ENCODE measurements around the gene PIGV. TPM values are rescaled to one million over a fixed set of nuclear protein-coding genes. Genes with fewer than 3 reads are reported as not detected.
"Not testable (repeated sequence)": the region's sequence is repeated elsewhere in the genome, so short reads cannot be mapped to it uniquely, and the experiment has no call there.

The PIGV gene
- total and polyA plus RNA-seq, 8 donors, result 0.87 to 30.8 (median 7.0) TPM; not detected in 1

- intact Hi-C loops (cut with DNase I; ENCODE audit: low total_unique reads), result loop anchor here (5.0 kb wide), 1 partner anchor 192 kb away; no protein-coding TSS in a partner anchor
- Histone ChIP-seq H3K27ac (no peak overlapping the region), H3K27me3 (no peaks in the 10 kb centered on the region), H3K4me3 (no peak overlapping the region), H3K36me3 (peaks cover 15 to 68% (median 54%) of the 10 kb centered on the region in 4 donors), H3K9me3 (no peaks in the 10 kb centered on the region), H3K4me1 (peaks cover 0 to 32% (median 11%) of the 10 kb centered on the region in 4 donors)
- 82 to 90% (median 86%) methylated on average over 5 of the region's 5 CpGs for WGBS, 5 donors
- TF ChIP-seq POLR2A (IDR thresholded peaks at IDR 0.05), result no peak
- no peak for DNase-seq
These were observed 6.6 kb downstream of the PIGV start for GRCh38 chr1:26794391-26794790.

DNA sequence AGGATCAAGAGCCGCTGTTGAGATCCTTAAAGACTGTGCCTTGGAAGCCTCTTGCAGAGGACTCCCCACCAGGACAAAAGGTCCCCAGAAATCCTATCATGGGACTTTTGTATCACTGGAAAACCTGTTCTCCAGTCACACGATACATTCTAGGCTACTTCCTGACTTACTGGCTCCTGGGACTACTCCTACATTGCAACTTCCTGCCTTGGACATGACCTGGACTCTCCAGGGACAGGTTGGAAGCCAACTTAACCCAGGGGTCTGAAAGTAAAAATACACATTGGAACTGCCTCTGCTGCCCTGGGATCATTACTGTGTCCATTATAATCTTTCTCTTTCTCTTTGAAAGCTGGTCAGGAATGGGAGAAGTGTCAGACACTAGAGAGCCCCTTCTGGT, 9.9 kb downstream of the PIGV start:
- Histone ChIP-seq H3K9me3 (no peaks in the 10 kb centered on the region), H3K36me3 (peaks cover 14 to 53% (median 43%) of the 10 kb centered on the region in 4 donors), H3K27me3 (no peaks in the 10 kb centered on the region), H3K27ac (peak overlapping the region in 1 of 5 donors; percentile 8), H3K4me1 (peaks cover 12 to 28% (median 21%) of the 10 kb centered on the region in 4 donors), H3K4me3 (no peak overlapping the region)
- 82 to 95% (median 85%) methylated on average over 2 of the region's 2 CpGs for WGBS, 5 donors
- TF ChIP-seq EP300 (IDR thresholded peaks at IDR 0.05), result no peak
- TF ChIP-seq POLR2A (IDR thresholded peaks at IDR 0.05), result no peak
- TF ChIP-seq POLR2AphosphoS5 (IDR thresholded peaks at IDR 0.05), result no peak
- TF ChIP-seq, protein P1, sequence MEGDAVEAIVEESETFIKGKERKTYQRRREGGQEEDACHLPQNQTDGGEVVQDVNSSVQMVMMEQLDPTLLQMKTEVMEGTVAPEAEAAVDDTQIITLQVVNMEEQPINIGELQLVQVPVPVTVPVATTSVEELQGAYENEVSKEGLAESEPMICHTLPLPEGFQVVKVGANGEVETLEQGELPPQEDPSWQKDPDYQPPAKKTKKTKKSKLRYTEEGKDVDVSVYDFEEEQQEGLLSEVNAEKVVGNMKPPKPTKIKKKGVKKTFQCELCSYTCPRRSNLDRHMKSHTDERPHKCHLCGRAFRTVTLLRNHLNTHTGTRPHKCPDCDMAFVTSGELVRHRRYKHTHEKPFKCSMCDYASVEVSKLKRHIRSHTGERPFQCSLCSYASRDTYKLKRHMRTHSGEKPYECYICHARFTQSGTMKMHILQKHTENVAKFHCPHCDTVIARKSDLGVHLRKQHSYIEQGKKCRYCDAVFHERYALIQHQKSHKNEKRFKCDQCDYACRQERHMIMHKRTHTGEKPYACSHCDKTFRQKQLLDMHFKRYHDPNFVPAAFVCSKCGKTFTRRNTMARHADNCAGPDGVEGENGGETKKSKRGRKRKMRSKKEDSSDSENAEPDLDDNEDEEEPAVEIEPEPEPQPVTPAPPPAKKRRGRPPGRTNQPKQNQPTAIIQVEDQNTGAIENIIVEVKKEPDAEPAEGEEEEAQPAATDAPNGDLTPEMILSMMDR (IDR thresholded peaks at IDR 0.05), result no peak
- intact Hi-C loops (cut with DNase I; ENCODE audit: low total_unique reads), result no loop called here
- DNase-seq, result no peak

DNA sequence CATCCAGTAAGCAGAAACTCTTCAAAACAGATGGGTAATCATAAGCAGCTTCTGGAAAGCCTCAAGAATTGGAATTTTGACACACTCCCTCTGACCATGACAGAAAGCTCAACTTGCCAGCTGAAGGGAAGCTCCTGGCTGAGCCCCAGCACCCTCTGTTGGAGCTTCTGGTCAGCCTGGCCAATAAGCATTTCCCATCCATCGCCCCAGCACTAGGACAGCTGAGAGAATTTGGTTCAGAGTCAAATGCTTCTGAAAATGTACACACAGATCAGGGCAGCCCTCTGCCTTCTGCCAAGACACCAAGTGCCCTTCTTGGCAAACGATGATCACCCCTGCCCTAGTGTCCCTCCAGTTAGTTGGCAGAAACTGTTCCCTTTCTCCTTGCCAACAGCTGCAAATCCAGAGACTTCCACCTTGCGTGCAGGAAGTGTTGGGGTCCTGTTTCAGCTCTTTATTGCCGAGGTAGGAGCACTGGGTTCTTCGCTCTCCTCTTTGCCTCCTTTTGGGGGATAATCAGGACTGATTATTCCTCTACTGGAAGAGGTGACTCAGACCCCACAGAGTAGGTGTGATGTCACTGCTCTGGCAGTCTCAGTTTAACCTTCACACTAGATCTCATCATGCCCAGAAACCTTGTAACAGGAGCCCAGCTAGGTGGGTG, 11.9 kb downstream of the PIGV start:
- peak in 1 of 2 donors; percentile 70 for DNase-seq
- intact Hi-C loops (cut with DNase I; ENCODE audit: low total_unique reads), result no loop called here
- WGBS, 5 donors, result 36 to 51% (median 45%) methylated on average over 5 of the region's 5 CpGs

DNA sequence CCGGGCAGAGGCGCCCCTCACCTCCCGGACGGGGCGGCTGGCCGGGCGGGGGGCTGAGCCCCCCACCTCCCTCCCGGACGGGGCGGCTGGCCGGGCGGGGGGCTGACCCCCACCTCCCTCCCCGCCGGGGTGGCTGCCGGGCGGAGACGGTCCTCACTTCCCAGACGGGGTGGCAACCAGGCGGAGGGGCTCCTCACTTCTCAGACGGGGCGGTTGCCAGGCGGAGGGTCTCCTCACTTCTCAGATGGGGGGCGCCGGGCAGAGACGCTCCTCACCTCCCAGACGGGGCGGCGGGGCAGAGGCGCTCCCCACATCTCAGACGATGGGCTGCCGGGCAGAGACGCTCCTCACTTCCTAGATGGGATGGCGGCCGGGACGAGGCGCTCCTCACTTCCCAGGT, 16.2 kb downstream of the PIGV start:
- H3K9me3 ChIP-seq; H3K27me3 ChIP-seq; H3K27ac ChIP-seq; H3K36me3 ChIP-seq; DNase-seq; H3K4me3 ChIP-seq; intact Hi-C loops (cut with DNase I; ENCODE audit: low total_unique reads): not testable (repeated sequence)
- WGBS, 5 donors, result 96 to 98% (median 97%) methylated on average over 6 to 29 of the region's 36 CpGs
- peaks cover 12 to 25% (median 19%) of the 10 kb centered on the region in 4 donors for H3K4me1 ChIP-seq

More for the DNA sequence above, 11.9 kb downstream of the PIGV start:
- Histone ChIP-seq H3K36me3 (peaks cover 6 to 33% (median 24%) of the 10 kb centered on the region in 4 donors), H3K27me3 (no peaks in the 10 kb centered on the region), H3K27ac (peak overlapping the region; percentile 34 to 83 (median 75)), H3K4me1 (peaks cover 12 to 28% (median 21%) of the 10 kb centered on the region in 4 donors), H3K9me3 (no peaks in the 10 kb centered on the region), H3K4me3 (no peak overlapping the region)
- TF ChIP-seq POLR2AphosphoS5 (IDR thresholded peaks at IDR 0.05), result peak; percentile 12 to 58 (median 21)
- TF ChIP-seq, protein P1 (IDR thresholded peaks at IDR 0.05), result no peak

DNA sequence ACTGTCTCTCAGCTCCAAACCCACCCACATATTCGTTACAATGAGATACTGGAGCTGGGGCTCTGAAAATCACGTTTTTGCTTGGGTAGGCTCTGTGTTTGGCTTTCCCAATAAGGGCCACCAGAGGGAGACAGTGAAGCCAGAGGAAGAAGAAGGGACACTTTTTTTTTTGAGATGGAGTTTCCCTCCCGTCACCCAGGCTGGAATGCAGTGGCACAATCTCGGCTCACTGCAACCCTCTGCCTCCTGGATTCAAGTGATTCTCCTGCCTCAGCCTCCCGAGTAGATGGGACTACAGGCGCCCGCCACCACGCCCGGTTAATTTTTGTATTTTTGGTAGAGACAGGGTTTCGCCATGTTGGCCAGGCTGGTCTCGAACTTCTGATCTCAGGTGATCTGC, 22.4 kb downstream of the PIGV start:
- not testable (repeated sequence) for H3K9me3 ChIP-seq, H3K36me3 ChIP-seq, H3K27ac ChIP-seq, H3K4me1 ChIP-seq, H3K27me3 ChIP-seq, H3K4me3 ChIP-seq
- intact Hi-C loops (cut with DNase I; ENCODE audit: low total_unique reads), result loop anchor here (10.0 kb wide), 1 partner anchor 65 kb away; no protein-coding TSS in a partner anchor
- peak in 2 of 3 donors; percentile 16 to 20 for TF ChIP-seq POLR2AphosphoS5 (IDR thresholded peaks at IDR 0.05)
- TF ChIP-seq, protein P1 (IDR thresholded peaks at IDR 0.05), result peak in 5 of 7 experiments; percentile 40 to 63 (median 50)
- WGBS, 5 donors, result 51 to 55% (median 53%) methylated on average over 11 of the region's 11 CpGs
- peak; percentile 81 to 85 for DNase-seq

All from stomach (tissue), 9 donors.